Neural progenitor cell (in vitro differentiated cells): ENCODE data around the gene PDLIM1.

Experiments
- EZH2 ChIP-seq: fragments of 200-600 bp; sonication (generic); IDR thresholded peaks from 2 replicates; pipeline ENCODE4 v1.6.1; 2017; ENCODE audit warnings: antibody characterized with exemption, mild to moderate bottlenecking, moderate library complexity
- EZH2phosphoT487 ChIP-seq: fragments of 200-600 bp; sonication (generic); IDR thresholded peaks from 2 replicates; pipeline ENCODE4 v1.6.1; 2017; ENCODE audit warnings: antibody characterized with exemption
- TF ChIP-seq, protein P1 (sequence below): fragments of 200-600 bp; sonication (generic); IDR thresholded peaks from 2 replicates; pipeline ENCODE4 v1.5.1; 2017; ENCODE audit warnings: antibody characterized with exemption, mild to moderate bottlenecking

DNA sequence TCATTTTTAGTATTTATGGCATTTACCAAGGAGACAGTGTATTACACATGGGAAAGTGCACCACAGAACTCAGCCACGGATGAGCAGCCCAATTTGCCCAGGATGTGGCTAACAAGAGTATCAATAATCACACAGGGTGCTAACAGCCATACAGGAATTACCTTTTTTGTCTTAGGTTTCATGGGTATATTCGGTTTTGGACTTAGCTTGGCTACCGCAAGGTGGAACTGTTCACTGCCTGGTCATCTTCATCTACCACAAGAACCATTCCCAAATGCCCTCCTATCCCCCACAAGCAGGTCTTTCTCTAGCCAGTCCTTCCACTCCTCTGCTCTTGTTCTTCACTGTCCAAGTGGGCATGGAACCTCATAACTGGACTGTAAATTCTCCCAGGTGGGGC lies 6.0 kb downstream of the PDLIM1 start:
- TF ChIP-seq, protein P1, sequence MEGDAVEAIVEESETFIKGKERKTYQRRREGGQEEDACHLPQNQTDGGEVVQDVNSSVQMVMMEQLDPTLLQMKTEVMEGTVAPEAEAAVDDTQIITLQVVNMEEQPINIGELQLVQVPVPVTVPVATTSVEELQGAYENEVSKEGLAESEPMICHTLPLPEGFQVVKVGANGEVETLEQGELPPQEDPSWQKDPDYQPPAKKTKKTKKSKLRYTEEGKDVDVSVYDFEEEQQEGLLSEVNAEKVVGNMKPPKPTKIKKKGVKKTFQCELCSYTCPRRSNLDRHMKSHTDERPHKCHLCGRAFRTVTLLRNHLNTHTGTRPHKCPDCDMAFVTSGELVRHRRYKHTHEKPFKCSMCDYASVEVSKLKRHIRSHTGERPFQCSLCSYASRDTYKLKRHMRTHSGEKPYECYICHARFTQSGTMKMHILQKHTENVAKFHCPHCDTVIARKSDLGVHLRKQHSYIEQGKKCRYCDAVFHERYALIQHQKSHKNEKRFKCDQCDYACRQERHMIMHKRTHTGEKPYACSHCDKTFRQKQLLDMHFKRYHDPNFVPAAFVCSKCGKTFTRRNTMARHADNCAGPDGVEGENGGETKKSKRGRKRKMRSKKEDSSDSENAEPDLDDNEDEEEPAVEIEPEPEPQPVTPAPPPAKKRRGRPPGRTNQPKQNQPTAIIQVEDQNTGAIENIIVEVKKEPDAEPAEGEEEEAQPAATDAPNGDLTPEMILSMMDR = no peak
- TF ChIP-seq EZH2 = no peak
- no peak for TF ChIP-seq EZH2phosphoT487
